Colonic mucosa (tissue), 4 donors: ENCODE results near the gene ZNF335. TPM values are rescaled to one million over a fixed set of nuclear protein-coding genes. Genes with fewer than 3 reads are reported as not detected.

Experiments
- DNase-seq: peaks from one replicate; pipeline ENCODE4 v3.0.0-alpha.2; 2020
- H3K27ac ChIP-seq: fragments of 200-600 bp; one replicate; pipeline ENCODE4 v1.8.0; 2021
- H3K27me3 ChIP-seq: fragments of 200-600 bp; one replicate; pipeline ENCODE4 v1.8.0; 2021
- H3K36me3 ChIP-seq: fragments of 200-600 bp; one replicate; pipeline ENCODE4 v1.8.0; 2021
- H3K4me1 ChIP-seq: fragments of 200-600 bp; one replicate; pipeline ENCODE4 v1.8.0; 2021; ENCODE audit warnings: mild to moderate bottlenecking
- H3K4me3 ChIP-seq: fragments of 200-600 bp; one replicate; pipeline ENCODE4 v1.8.0; 2021
- H3K9ac ChIP-seq, 2 donors: one replicate each; pipeline ENCODE4 v1.7.0; 2013; ENCODE audit warnings: control low read depth in 2 of 2, low read depth in 2 of 2, low read length in 2 of 2
- H3K9me3 ChIP-seq: fragments of 200-600 bp; one replicate; pipeline ENCODE4 v1.8.0; 2021
- intact Hi-C: fragments of 100-400 bp; cut with DNase I; formaldehyde crosslinking; loops from one replicate; pipeline ENCODE4 v1.14.1; 2022
- total RNA-seq, 2 donors: library from RNA; stranded (reverse); fragmentation: NEBNext Ultra II Directional in 1 of 2; extraction: Animal tissue kit (Norgen Biotek cat#: 25700) in 1 of 2; gene quantifications; one replicate each; pipeline ENCODE4 v1.2.1, GENCODE V29; 2021
- TF ChIP-seq, protein P1 (sequence below): fragments of 200-600 bp; IDR thresholded peaks from one replicate; pipeline ENCODE4 v1.8.0; 2022; ENCODE audit warnings: antibody characterized with exemption, mild to moderate bottlenecking
- donor health status: healthy.
- donor health status: DM: no; HTN: no; CAD: no.
- donor health status: DM: no; HTN: no; CAD: no.

The ZNF335 gene
- total RNA-seq, 2 donors from 2014 or later, result 11.3 to 22.1 TPM

DNA sequence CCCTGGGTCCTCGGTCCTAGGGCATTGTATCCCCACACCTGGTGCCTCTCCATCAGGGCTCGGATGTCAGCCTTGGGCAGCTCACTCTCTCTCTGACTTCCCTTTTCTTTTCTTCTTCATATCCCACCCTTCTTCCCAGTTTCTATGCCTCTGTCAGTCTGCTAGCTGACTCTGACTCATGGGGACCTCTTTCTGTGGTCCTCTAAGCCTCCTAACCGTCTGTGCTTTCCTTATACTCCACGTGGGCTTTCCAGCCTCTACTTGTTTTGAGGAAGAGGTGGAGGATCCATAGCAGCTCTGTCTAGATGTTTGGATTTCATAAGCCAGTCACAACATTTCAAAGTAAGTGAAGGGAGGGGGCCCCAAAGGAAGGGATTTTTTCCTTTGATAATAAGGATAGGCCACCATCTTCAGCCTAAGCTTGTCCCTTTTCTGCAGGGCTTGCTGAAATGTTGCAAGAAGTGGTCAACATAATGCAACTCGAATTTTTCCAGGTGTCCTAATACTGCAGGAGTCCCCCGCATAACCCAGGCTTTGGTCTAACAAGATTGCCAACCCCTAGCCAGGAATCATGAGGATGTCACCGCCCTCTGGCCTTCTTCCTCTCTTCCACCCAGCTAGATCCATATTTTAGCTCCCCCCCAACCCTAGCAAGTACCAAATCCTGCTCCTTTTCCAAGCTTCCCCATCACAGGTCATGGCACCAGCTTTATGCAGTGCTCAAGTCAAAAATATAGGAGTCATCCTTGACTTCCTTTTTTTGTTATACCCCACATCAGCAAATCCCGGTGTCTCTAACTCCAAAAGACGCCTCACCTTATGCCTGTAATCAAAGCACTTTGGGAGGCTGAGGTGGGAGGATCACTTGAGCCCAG is 51.3 kb downstream of the ZNF335 start:
- Histone ChIP-seq H3K27me3 (no peaks in the 10 kb centered on the region), H3K27ac (peak overlapping the region; percentile 37), H3K9ac (peak overlapping the region in 1 of 2 donors; percentile 24), H3K9me3 (no peaks in the 10 kb centered on the region), H3K4me3 (no peak overlapping the region), H3K4me1 (no peaks in the 10 kb centered on the region), H3K36me3 (no peaks in the 10 kb centered on the region)
- TF ChIP-seq, protein P1, sequence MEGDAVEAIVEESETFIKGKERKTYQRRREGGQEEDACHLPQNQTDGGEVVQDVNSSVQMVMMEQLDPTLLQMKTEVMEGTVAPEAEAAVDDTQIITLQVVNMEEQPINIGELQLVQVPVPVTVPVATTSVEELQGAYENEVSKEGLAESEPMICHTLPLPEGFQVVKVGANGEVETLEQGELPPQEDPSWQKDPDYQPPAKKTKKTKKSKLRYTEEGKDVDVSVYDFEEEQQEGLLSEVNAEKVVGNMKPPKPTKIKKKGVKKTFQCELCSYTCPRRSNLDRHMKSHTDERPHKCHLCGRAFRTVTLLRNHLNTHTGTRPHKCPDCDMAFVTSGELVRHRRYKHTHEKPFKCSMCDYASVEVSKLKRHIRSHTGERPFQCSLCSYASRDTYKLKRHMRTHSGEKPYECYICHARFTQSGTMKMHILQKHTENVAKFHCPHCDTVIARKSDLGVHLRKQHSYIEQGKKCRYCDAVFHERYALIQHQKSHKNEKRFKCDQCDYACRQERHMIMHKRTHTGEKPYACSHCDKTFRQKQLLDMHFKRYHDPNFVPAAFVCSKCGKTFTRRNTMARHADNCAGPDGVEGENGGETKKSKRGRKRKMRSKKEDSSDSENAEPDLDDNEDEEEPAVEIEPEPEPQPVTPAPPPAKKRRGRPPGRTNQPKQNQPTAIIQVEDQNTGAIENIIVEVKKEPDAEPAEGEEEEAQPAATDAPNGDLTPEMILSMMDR, result no peak
- DNase-seq, result no peak
- intact Hi-C loops, result no loop called here

GRCh38 chr20:45919542-45920399 is 52.2 kb downstream of the ZNF335 start:
- H3K36me3 ChIP-seq, result no peaks in the 10 kb centered on the region
- H3K27ac ChIP-seq, result peak overlapping the region; percentile 37
- no peak overlapping the region for H3K4me3 ChIP-seq
- H3K9ac ChIP-seq, result peak overlapping the region in 1 of 2 donors; percentile 24
- H3K9me3 ChIP-seq, result no peaks in the 10 kb centered on the region
- TF ChIP-seq, protein P1, result no peak
- no peaks in the 10 kb centered on the region for H3K4me1 ChIP-seq
- intact Hi-C loops, result no loop called here
- peak; percentile 54 for DNase-seq
- no peaks in the 10 kb centered on the region for H3K27me3 ChIP-seq

DNA sequence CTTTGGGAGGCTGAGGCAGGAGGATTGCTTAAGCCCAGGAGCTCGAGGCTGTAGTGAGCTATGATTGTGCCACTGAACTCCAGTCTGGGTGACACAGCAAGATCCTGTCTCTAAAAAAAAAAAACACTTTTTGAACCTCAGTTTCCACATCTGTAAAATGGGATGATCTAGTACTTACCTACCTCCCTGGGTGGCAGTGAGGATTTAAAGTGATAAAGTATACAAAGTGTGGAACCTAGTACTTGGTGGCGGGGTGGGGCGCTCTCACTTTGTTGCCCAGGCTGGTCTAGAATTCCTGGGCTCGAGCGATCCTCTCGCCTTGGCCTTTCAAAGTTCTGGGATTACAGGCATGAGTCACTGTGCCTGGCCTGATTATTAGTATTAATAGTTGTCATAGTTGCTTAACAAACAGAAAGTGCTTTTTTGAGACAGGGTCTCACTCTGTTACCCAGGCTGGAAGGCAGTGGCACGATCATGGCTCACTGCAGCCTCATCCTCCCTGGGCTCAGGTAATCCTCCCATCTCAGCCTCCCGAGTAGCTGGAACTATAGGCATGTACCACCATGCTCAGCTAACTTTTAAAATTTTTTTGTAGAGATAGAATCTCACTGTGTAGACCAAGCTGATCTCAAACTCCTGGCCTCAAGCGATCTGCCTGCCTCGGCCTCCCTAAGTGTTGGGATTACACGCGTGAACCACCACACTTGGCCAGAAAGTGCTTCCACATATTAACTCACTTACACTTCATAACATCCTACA is 53.0 kb downstream of the ZNF335 start:
- intact Hi-C loops, result no loop called here
- DNase-seq, result no peak
- TF ChIP-seq, protein P1, result no peak

DNA sequence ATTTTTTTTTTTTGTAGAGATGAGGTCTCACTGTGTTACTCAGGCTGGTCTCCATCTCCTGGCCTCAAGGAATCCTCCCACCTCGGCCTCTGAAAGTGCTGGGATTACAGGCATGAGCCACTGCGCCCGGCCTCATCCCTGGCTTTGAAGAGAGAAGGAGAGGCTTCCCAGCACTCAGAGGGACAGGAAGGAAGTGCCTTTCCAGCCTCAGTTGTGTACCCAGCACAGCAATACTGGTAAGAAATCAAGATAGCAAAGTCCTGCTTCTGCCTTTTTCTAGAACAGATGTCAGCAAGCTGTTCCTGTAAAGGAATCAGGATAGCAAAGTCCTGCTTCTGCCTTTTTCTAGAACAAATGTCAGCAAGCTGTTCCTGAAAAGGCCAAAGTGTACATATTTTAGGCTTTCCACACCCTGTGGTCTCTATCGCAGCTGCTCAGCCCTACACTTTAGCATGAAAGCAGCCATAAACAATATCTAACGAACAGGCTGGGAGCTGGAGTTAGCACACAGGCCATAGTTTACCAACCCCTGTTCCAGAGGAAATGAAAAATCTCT is 53.7 kb downstream of the ZNF335 start:
- intact Hi-C loops, result no loop called here
- no peaks in the 10 kb centered on the region for H3K9me3 ChIP-seq
- H3K27me3 ChIP-seq, result no peaks in the 10 kb centered on the region
- TF ChIP-seq, protein P1, result no peak
- no peaks in the 10 kb centered on the region for H3K4me1 ChIP-seq
- H3K27ac ChIP-seq, result peak overlapping the region; percentile 75
- no peaks in the 10 kb centered on the region for H3K36me3 ChIP-seq
- DNase-seq, result no peak
- peak overlapping the region in 1 of 2 donors; percentile 51 for H3K9ac ChIP-seq
- no peak overlapping the region for H3K4me3 ChIP-seq

More for the DNA sequence above, 53.0 kb downstream of the ZNF335 start:
- Histone ChIP-seq H3K36me3 (no peaks in the 10 kb centered on the region), H3K9me3 (no peaks in the 10 kb centered on the region), H3K27ac (peak overlapping the region; percentile 75), H3K4me1 (no peaks in the 10 kb centered on the region), H3K9ac (no peak overlapping the region), H3K4me3 (no peak overlapping the region), H3K27me3 (no peaks in the 10 kb centered on the region)

GRCh38 chr20:45917790-45918141 is 54.2 kb downstream of the ZNF335 start:
- H3K27ac ChIP-seq, result peak overlapping the region; percentile 75
- H3K4me3 ChIP-seq, result no peak overlapping the region
- intact Hi-C loops, result no loop called here
- H3K27me3 ChIP-seq, result no peaks in the 10 kb centered on the region
- peak overlapping the region in 1 of 2 donors; percentile 51 for H3K9ac ChIP-seq
- DNase-seq, result no peak
- H3K4me1 ChIP-seq, result no peaks in the 10 kb centered on the region
- TF ChIP-seq, protein P1, result no peak
- H3K9me3 ChIP-seq, result no peaks in the 10 kb centered on the region
- no peaks in the 10 kb centered on the region for H3K36me3 ChIP-seq
